ENCODE results near the gene TRANK1. TPM values are rescaled to one million over a fixed set of nuclear protein-coding genes. Genes with fewer than 3 reads are reported as not detected.

TRANK1 gene
- total RNA-seq, 1 experiment from 2014 or later = 6.3 TPM

GRCh38 chr3:36859494-36859893 lies 85.4 kb downstream of the TRANK1 start:
- TF ChIP-seq CTCF (conservative IDR thresholded peaks at IDR 0.05; ENCODE audit: low read depth, low read length) = no peak
- TF ChIP-seq EZH2 (IDR thresholded peaks at IDR 0.05; ENCODE audit: borderline replicate concordance, low read depth, low read length, poor library complexity, severe bottlenecking) = no peak
- no peak overlapping the region for H3K27ac ChIP-seq (ENCODE audit: low read depth, low read length, poor library complexity, severe bottlenecking)
- ChIA-PET CTCF (no interaction called here), POLR2A (ENCODE audit: low non-redundant PET) (no interaction called here)
- H3K36me3 ChIP-seq (ENCODE audit: insufficient read depth, low read length, poor library complexity, severe bottlenecking) = no peaks in the 10 kb centered on the region
- no peak for DNase-seq (ENCODE audit: low spot score)
- H3K4me1 ChIP-seq (ENCODE audit: insufficient read depth, low read length, poor library complexity, severe bottlenecking) = no peaks in the 10 kb centered on the region
- BruUV-seq (replicated peaks) = no TSS peak
- no peak overlapping the region for H3K4me3 ChIP-seq (ENCODE audit: low read depth, low read length, poor library complexity, severe bottlenecking)
- H3K27me3 ChIP-seq (replicated peaks; ENCODE audit: insufficient read depth, low read depth, low read length, poor library complexity) = no peaks in the 10 kb centered on the region
- H3K9me3 ChIP-seq (ENCODE audit: low read depth, low read length, poor library complexity, severe bottlenecking) = no peaks in the 10 kb centered on the region
- intact Hi-C loops (cut with micrococcal nuclease; ENCODE audit: unreplicated experiment) = no loop called here

GRCh38 chr3:36852071-36852470 lies 92.8 kb downstream of the TRANK1 start:
- POLR2A ChIA-PET (ENCODE audit: low non-redundant PET) = no interaction called here
- BruUV-seq (replicated peaks) = no TSS peak
- H3K27ac ChIP-seq (ENCODE audit: low read depth, low read length, poor library complexity, severe bottlenecking) = no peak overlapping the region
- no peak for TF ChIP-seq CTCF (conservative IDR thresholded peaks at IDR 0.05; ENCODE audit: low read depth, low read length)
- no peak for TF ChIP-seq EZH2 (IDR thresholded peaks at IDR 0.05; ENCODE audit: borderline replicate concordance, low read depth, low read length, poor library complexity, severe bottlenecking)
- H3K9me3 ChIP-seq (ENCODE audit: low read depth, low read length, poor library complexity, severe bottlenecking) = no peaks in the 10 kb centered on the region
- CTCF ChIA-PET = no interaction called here
- DNase-seq (ENCODE audit: low spot score) = no peak
- H3K4me1 ChIP-seq (ENCODE audit: insufficient read depth, low read length, poor library complexity, severe bottlenecking) = no peaks in the 10 kb centered on the region
- intact Hi-C loops (cut with micrococcal nuclease; ENCODE audit: unreplicated experiment) = no loop called here
- no peaks in the 10 kb centered on the region for H3K36me3 ChIP-seq (ENCODE audit: insufficient read depth, low read length, poor library complexity, severe bottlenecking)
- no peak overlapping the region for H3K4me3 ChIP-seq (ENCODE audit: low read depth, low read length, poor library complexity, severe bottlenecking)
- no peaks in the 10 kb centered on the region for H3K27me3 ChIP-seq (replicated peaks; ENCODE audit: insufficient read depth, low read depth, low read length, poor library complexity)

DNA sequence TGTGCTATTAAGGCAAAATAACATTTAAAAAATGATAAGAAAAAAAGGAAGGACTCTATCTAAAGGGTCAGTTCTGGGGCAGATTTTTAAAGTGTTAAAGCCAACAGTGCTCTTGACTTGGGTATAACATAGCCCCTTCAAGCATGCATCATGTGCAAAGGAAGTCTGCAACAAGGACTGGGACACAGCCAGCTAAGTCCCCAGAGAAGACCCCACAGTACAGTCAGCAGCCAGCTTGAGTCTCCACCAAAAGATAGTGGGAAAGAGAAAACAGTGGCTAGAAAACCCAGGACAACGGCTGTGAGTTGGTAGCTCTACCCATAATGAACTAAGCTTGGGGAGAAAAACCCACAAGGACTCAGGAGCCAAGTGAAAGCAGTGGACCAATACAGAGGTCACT lies 94.1 kb downstream of the TRANK1 start:
- H3K9me3 ChIP-seq (ENCODE audit: low read depth, low read length, poor library complexity, severe bottlenecking) = no peaks in the 10 kb centered on the region
- DNase-seq (ENCODE audit: low spot score) = no peak
- no peaks in the 10 kb centered on the region for H3K27me3 ChIP-seq (replicated peaks; ENCODE audit: insufficient read depth, low read depth, low read length, poor library complexity)
- no peak overlapping the region for H3K4me3 ChIP-seq (ENCODE audit: low read depth, low read length, poor library complexity, severe bottlenecking)
- no peak overlapping the region for H3K27ac ChIP-seq (ENCODE audit: low read depth, low read length, poor library complexity, severe bottlenecking)
- intact Hi-C loops (cut with micrococcal nuclease; ENCODE audit: unreplicated experiment) = no loop called here
- POLR2A ChIA-PET (ENCODE audit: low non-redundant PET) = no interaction called here
- CTCF ChIA-PET = no interaction called here
- no peaks in the 10 kb centered on the region for H3K4me1 ChIP-seq (ENCODE audit: insufficient read depth, low read length, poor library complexity, severe bottlenecking)
- TF ChIP-seq CTCF (conservative IDR thresholded peaks at IDR 0.05; ENCODE audit: low read depth, low read length) (no peak), EZH2 (IDR thresholded peaks at IDR 0.05; ENCODE audit: borderline replicate concordance, low read depth, low read length, poor library complexity, severe bottlenecking) (no peak)
- BruUV-seq (replicated peaks) = no TSS peak
- no peaks in the 10 kb centered on the region for H3K36me3 ChIP-seq (ENCODE audit: insufficient read depth, low read length, poor library complexity, severe bottlenecking)
